ENCODE data around the gene COLEC12. TPM values are rescaled to one million over a fixed set of nuclear protein-coding genes. Genes with fewer than 3 reads are reported as not detected.

COLEC12 gene
- total RNA-seq, 1 donor from 2014 or later: 11.6 TPM

DNA sequence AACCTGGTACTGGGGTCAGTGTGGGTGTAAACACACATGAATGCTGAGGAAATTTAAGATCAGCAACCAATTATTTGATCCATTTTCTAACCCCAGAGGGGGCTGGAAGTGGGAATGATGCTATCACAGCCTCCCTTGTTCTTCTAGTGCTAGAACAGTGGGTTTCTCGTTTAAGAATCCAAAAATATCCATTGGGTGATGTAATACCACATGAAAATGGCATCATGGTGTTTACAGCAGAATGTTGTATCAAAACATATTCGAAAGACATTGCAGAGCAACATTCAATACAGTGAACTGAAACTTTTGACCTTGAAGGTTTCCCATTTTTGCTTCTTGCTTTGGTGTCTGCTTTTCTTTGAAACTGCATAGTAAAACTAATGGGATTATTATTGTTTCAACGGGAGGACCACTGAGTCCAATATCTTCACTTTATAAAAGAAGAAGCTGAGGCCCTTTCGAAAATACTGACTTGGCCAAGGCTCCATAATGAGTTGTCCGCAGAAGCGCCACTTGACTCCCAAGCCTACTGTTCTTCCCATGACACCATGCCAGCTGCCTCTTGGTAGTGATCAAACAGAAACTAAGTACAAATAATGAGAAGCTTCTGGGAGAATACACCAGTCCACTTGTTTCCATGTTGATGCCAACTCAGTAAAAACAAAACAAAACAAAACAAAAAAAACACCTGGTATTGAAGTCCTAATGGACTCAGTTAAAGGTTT is 106.1 kb downstream of the COLEC12 start:
- H3K4me1 ChIP-seq (ENCODE audit: insufficient read depth, low read length): peaks cover 26% of the 10 kb centered on the region
- Mint-ChIP-seq H3K27ac (ENCODE audit: unreplicated experiment) (peak overlapping the region; percentile 34), H3K4me1 (ENCODE audit: low read depth, unreplicated experiment) (peaks cover 11% of the 10 kb centered on the region)

DNA sequence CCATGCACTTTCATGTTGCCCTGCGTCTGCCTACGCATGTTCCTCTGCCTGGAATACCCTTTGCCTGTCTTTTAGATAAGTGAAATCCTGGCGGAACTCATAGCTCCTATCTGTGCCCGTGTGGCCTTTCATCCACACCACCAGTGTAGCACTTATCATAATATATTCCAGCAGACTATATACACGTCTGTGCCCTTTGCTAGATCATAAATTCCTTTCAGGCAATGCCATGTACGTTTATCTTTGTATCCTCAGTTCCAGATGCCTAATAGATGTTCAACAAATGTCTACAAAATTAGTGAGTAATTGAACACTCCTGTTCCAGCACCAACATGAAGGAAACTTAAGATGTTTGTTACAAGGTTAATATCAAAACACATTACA is 106.9 kb downstream of the COLEC12 start:
- H3K36me3 ChIP-seq (ENCODE audit: insufficient read depth, low read length): no peaks in the 10 kb centered on the region
- no peak overlapping the region for H2AFZ ChIP-seq (ENCODE audit: low read depth, low read length)
- peaks cover 11% of the 10 kb centered on the region for H3K4me1 Mint-ChIP-seq (ENCODE audit: low read depth, unreplicated experiment)
- TF ChIP-seq EZH2 (IDR thresholded peaks at IDR 0.05; ENCODE audit: insufficient read depth, low read length) (no peak), CTCF (IDR thresholded peaks at IDR 0.05; ENCODE audit: insufficient read depth, low read depth, low read length) (no peak)
- H4K20me1 ChIP-seq (ENCODE audit: insufficient read depth, low read length): no peaks in the 10 kb centered on the region
- peaks cover 2% of the 10 kb centered on the region for H3K36me3 Mint-ChIP-seq (ENCODE audit: low read depth, unreplicated experiment)
- no peaks in the 10 kb centered on the region for H3K9me3 ChIP-seq (ENCODE audit: insufficient read depth, low read depth, low read length)
- no peak overlapping the region for H3K27ac ChIP-seq (ENCODE audit: low read depth, low read length)
- H3K4me3 Mint-ChIP-seq (ENCODE audit: unreplicated experiment): no peak overlapping the region
- FAIRE-seq (peak; percentile 39), DNase-seq (ENCODE audit: low read depth) (no peak)
- H3K4me3 ChIP-seq (ENCODE audit: insufficient read depth, low read depth, low read length): no peak overlapping the region
- no peaks in the 10 kb centered on the region for H3K27me3 ChIP-seq (ENCODE audit: insufficient read depth, low read length)
- no peak overlapping the region for H3K4me2 ChIP-seq (ENCODE audit: low read length)
- H3K9ac ChIP-seq (ENCODE audit: low read length): no peak overlapping the region
- H3K27ac Mint-ChIP-seq (ENCODE audit: unreplicated experiment): no peak overlapping the region
- H3K4me1 ChIP-seq (ENCODE audit: insufficient read depth, low read length): peaks cover 26% of the 10 kb centered on the region
- H3K79me2 ChIP-seq (ENCODE audit: insufficient read depth, low read length): no peaks in the 10 kb centered on the region
- peaks cover 3% of the 10 kb centered on the region for H3K9me3 Mint-ChIP-seq (ENCODE audit: unreplicated experiment)
- H3K27me3 Mint-ChIP-seq (ENCODE audit: low read depth, unreplicated experiment): peaks cover 20% of the 10 kb centered on the region

More for the DNA sequence above, 106.1 kb downstream of the COLEC12 start:
- TF ChIP-seq EZH2 (IDR thresholded peaks at IDR 0.05; ENCODE audit: insufficient read depth, low read length) (no peak), CTCF (IDR thresholded peaks at IDR 0.05; ENCODE audit: insufficient read depth, low read depth, low read length) (no peak)
- no peaks in the 10 kb centered on the region for H3K9me3 ChIP-seq (ENCODE audit: insufficient read depth, low read depth, low read length)
- FAIRE-seq: peak; percentile 59
- no peak for DNase-seq (ENCODE audit: low read depth)
- H3K36me3 Mint-ChIP-seq (ENCODE audit: low read depth, unreplicated experiment): peaks cover 2% of the 10 kb centered on the region
- no peaks in the 10 kb centered on the region for H4K20me1 ChIP-seq (ENCODE audit: insufficient read depth, low read length)
- H2AFZ ChIP-seq (ENCODE audit: low read depth, low read length): no peak overlapping the region
- H3K4me2 ChIP-seq (ENCODE audit: low read length): peak overlapping the region; percentile 73
- H3K27me3 Mint-ChIP-seq (ENCODE audit: low read depth, unreplicated experiment): peaks cover 21% of the 10 kb centered on the region
- no peak overlapping the region for H3K4me3 ChIP-seq (ENCODE audit: insufficient read depth, low read depth, low read length)
- H3K27me3 ChIP-seq (ENCODE audit: insufficient read depth, low read length): peaks cover 3% of the 10 kb centered on the region
- no peak overlapping the region for H3K4me3 Mint-ChIP-seq (ENCODE audit: unreplicated experiment)
- H3K9me3 Mint-ChIP-seq (ENCODE audit: unreplicated experiment): peaks cover 3% of the 10 kb centered on the region
- H3K27ac ChIP-seq (ENCODE audit: low read depth, low read length): peak overlapping the region; percentile 92
- H3K79me2 ChIP-seq (ENCODE audit: insufficient read depth, low read length): no peaks in the 10 kb centered on the region
- no peaks in the 10 kb centered on the region for H3K36me3 ChIP-seq (ENCODE audit: insufficient read depth, low read length)
- no peak overlapping the region for H3K9ac ChIP-seq (ENCODE audit: low read length)

DNA sequence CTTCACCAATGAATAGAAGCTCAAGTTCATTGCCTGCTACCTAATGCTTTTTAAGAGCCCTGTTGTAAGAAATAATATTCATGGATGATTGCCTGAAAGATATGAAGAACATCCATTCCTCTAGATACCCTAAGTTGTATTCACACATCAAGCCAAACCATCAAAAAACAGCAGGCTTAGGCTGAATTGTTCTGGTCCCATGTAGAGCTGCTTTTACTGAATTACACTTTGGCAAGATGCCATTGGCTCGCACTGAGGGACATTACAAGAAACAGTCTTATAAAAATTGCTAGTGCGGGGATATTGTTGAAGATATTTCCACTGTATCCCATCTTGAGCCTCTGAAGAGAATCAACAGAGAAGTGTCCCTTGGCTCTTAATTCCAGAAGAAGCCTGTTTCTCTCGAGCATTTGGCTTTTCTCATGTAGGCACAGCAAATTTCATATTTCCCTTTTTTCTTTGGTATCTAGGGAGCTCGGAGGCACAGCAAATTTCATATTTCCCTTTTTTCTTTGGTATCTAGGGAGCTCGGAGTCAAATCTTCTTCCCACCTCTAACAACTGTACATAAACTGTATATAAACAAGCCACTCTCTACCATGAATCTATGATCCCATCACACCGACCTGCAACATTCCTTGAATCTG is 107.5 kb downstream of the COLEC12 start:
- no peak overlapping the region for H2AFZ ChIP-seq (ENCODE audit: low read depth, low read length)
- no peak for FAIRE-seq
- peaks cover 3% of the 10 kb centered on the region for H3K9me3 Mint-ChIP-seq (ENCODE audit: unreplicated experiment)
- H3K36me3 ChIP-seq (ENCODE audit: insufficient read depth, low read length): no peaks in the 10 kb centered on the region
- H3K4me2 ChIP-seq (ENCODE audit: low read length): no peak overlapping the region
- peaks cover 20% of the 10 kb centered on the region for H3K27me3 Mint-ChIP-seq (ENCODE audit: low read depth, unreplicated experiment)
- H3K27me3 ChIP-seq (ENCODE audit: insufficient read depth, low read length): no peaks in the 10 kb centered on the region
- no peak overlapping the region for H3K4me3 Mint-ChIP-seq (ENCODE audit: unreplicated experiment)
- H3K9me3 ChIP-seq (ENCODE audit: insufficient read depth, low read depth, low read length): no peaks in the 10 kb centered on the region
- no peak overlapping the region for H3K9ac ChIP-seq (ENCODE audit: low read length)
- no peak for DNase-seq (ENCODE audit: low read depth)
- H3K4me1 ChIP-seq (ENCODE audit: insufficient read depth, low read length): peaks cover 26% of the 10 kb centered on the region
- peaks cover 7% of the 10 kb centered on the region for H3K4me1 Mint-ChIP-seq (ENCODE audit: low read depth, unreplicated experiment)
- H3K4me3 ChIP-seq (ENCODE audit: insufficient read depth, low read depth, low read length): no peak overlapping the region
- H3K27ac Mint-ChIP-seq (ENCODE audit: unreplicated experiment): no peak overlapping the region
- H3K79me2 ChIP-seq (ENCODE audit: insufficient read depth, low read length): no peaks in the 10 kb centered on the region
- TF ChIP-seq CTCF (IDR thresholded peaks at IDR 0.05; ENCODE audit: insufficient read depth, low read depth, low read length) (no peak), EZH2 (IDR thresholded peaks at IDR 0.05; ENCODE audit: insufficient read depth, low read length) (no peak)
- H4K20me1 ChIP-seq (ENCODE audit: insufficient read depth, low read length): no peaks in the 10 kb centered on the region
- H3K27ac ChIP-seq (ENCODE audit: low read depth, low read length): no peak overlapping the region
- peaks cover 2% of the 10 kb centered on the region for H3K36me3 Mint-ChIP-seq (ENCODE audit: low read depth, unreplicated experiment)
